ENCODE results near the gene PANK4.
A peak's percentile ranks its signal among the peaks of the same experiment; 100 is the strongest.

GRCh38 chr1:2555634-2556276 is 29.4 kb upstream of the PANK4 start:
- TF ChIP-seq, protein P1, sequence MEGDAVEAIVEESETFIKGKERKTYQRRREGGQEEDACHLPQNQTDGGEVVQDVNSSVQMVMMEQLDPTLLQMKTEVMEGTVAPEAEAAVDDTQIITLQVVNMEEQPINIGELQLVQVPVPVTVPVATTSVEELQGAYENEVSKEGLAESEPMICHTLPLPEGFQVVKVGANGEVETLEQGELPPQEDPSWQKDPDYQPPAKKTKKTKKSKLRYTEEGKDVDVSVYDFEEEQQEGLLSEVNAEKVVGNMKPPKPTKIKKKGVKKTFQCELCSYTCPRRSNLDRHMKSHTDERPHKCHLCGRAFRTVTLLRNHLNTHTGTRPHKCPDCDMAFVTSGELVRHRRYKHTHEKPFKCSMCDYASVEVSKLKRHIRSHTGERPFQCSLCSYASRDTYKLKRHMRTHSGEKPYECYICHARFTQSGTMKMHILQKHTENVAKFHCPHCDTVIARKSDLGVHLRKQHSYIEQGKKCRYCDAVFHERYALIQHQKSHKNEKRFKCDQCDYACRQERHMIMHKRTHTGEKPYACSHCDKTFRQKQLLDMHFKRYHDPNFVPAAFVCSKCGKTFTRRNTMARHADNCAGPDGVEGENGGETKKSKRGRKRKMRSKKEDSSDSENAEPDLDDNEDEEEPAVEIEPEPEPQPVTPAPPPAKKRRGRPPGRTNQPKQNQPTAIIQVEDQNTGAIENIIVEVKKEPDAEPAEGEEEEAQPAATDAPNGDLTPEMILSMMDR (IDR thresholded peaks at IDR 0.05): no peak
- TF ChIP-seq POLR2A (IDR thresholded peaks at IDR 0.05): peak in 1 of 2 donors; percentile 31

All from thyroid gland (tissue), 4 donors.